GM18867 (cell line): ENCODE data around the gene ZNF773.
"Not testable (repeated sequence)": the region's sequence is repeated elsewhere in the genome, so short reads cannot be mapped to it uniquely, and the experiment has no call there.

Experiments used
- ATAC-seq: cut with Tn5 transposase; IDR thresholded peaks from one replicate; pipeline ENCODE4 v1.9.1; 2021; ENCODE audit warnings: mild to moderate bottlenecking, moderate library complexity; ENCODE audit not compliant: unreplicated experiment

Gene ZNF773

DNA sequence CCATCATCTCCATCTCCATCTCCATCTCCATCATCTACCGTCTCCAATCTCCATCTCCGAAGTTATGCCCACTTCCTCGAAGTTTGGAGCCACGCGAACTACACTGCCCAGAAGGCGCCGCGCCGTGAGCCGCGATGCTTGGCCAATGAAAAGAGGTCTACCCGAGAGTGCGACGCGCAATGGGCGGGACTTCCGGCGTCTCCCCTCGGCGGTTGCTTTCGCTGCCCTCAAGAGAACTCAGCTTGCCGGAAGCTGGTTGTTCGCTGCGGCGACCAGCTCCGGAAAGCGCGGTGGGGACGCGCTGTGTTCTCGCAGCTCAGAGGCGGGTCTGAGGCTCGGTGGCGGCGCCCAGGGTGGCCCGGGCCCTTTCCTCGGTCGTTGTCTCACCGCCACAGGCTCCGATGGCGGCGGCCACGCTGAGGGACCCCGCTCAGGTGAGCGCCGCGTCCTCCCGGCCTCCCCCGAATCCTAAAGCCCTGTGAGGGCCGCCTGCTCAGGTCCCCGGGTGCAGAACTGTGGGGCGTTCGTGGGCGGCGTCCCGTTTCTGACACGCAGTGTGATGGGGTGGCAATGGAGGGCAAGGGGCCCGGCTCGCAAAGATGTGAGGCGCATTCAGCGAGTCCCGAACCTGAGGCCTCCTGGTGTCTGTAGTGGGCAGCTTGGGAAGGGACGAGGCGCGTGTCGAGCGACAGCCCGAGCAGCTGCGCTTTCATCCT is at the start of gene ZNF773:
ZNF773 (plus strand) TSS at position 259 of the 716 bp plus-strand sequence; CDS start at position 402, 143 bp downstream.
- peak; percentile 99 for ATAC-seq

DNA sequence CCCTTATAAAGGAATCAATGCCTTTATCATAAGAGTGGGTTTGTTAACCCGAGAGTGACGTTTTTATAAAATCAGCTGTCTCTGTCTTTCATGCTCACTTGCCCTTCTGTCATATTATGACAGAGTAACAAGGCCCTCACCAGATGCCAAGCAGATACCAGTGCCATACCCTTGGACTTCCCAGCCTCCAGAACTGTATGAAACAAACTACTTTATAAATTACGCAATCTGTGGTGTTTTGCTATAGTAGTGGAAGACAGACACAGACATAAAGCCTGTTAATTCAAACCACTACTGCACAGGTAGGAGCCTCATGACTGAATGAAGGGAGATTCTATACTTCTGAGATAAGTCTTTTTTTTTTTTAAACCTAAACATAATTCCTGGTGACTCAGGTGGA is 47.4 kb upstream of the ZNF773 start:
- no peak for ATAC-seq

DNA sequence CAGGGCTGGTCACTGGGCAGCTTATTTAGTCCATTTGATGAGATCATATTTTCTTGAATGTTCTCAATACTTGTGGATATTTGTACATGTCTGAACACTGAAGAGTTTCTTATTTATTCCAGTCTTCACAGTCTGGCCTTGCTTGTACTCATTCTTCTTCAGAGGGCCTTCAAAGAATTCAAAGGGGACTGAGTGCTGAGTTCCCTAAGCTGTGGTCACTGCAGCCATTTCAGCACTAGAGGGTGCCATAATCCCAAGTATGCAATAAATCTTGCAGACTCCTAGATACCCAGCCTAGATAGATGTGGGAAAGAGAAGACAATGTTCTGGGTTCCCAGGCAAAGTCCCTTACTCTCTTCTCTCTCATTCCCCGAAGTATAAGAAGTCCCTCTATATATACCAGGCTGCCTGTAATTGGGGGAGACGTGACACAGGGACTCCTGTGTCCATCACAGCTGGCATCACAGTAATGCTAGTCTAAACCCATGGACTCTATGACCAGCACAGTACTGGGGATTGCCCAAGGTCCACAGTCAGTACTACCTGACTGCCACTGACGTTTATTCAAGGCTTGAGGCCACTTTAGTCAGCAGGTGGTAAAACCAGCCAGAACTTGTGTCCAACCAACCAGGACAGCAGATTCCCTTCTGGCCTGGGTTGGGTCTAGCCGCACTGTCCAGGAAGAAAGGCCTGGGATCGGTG is 33.9 kb upstream of the ZNF773 start:
- no peak for ATAC-seq

DNA sequence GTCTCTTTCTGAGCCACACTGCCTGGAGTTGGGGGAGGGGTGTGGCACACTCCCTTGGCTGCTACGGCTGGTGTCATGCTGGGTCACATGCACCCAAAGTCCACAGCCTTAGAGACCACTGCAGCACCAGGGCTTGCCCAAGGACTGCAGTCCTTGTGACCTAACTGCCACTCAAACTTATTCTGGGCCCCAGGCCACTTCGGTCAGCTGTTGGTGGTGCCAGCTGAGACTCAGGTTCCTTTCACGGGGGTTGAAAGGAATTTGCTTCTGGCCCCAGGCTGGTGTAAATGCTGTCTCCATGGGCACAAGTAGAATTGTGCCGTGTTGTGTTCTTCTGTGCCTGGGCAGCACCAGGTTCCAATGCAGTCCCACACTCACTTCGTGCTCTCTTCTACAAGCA is 33.2 kb upstream of the ZNF773 start:
- no peak for ATAC-seq

DNA sequence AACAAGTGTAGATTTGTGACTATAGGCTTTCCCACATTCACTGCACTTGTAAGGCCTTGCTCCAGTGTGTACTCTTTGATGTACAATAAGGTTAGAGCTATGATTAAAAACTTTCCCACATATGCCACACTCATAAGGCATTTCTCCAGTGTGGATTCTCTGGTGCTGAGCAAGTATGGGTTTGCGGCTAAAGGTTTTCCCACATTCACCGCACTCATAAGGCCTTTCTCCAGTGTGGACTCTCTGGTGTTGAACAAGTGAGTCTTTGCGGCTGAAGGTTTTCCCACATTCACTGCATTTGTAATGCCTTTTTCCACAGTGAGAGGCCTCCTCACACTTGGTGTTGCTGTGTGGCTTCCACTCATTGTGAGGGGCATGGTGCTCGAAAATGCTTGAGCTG is 26.1 kb upstream of the ZNF773 start:
- ATAC-seq: no peak

DNA sequence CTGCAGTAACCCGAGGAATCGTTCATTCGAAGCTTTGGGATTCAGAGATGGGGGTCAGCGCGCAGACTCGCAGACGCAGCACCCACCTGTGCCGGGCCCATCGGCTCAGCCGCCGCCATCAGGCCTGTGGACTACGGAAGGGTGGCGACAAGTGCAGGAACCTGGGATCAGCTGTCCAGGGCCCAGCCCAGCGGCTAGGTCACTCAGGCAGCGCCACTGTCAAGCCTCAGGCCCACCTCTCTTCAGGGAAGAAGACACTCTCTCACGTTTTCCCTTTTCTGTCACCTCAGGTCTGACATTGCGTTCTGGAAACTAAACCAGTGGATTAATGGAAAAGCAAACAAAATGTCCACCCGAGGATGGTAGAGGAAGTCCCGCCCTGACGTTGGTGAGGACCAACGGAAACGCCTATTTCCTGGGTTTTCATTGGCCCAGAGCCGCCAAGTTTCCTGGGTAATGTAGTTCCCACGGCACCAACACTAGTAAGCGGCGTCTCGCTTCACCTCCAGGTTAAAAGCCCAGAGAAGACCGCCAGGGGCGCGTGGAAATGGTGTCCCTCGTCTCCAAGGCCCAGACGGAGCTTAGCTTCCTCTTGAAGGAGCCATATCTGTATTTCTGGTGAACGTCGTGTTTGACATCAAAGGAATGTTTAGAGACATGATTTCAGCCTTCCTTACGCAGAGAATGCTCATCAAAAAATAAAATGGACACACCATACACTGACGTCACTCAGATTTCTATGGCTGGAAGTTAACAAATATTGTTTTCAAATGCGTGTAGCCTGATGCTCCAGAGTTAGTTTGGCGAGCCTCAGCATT is 22.3 kb upstream of the ZNF773 start, which contains the start of gene ZNF772:
ZNF772 (minus strand) TSS at position 376 of the 818 bp plus-strand sequence; CDS start at position 119, 257 bp downstream.
- peak; percentile 93 for ATAC-seq

DNA sequence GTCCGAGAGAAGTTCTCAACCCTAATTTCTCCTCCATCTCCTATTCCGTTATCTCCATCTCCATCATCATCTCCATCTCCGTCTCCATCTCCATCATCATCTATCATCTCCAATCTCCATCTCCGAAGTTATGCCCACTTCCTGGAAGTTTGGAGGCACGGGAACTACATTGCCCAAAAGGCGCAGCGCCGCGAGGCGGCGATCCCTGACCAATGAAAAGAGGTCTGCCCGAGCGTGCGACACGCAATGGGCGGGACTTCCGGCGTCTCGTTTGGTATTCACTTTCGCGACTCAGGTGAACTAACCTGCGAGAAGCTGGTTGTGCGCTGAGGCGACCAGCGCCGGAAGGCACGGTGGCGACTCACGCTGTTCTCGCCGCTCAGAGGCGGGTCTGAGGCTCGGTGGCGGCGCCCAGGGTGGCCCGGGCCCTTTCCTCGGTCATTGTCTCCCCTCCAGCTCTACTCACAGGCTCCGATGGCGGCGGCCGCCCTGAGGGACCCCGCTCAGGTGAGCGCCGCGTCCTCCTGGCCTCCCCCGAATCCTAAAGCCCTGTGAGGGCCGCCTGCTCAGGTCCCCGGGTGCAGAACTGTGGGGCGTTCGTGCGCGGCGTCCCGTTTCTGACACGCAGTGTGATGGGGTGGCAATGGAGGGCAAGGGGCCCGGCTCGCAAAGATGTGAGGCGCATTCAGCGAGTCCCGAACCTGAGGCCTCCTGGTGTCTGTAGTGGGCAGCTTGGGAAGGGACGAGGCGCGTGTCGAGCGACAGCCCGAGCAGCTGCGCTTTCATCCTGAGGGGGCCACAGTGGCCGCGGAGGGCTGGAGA is 12.1 kb upstream of the ZNF773 start, which contains the start of gene ZNF419:
ZNF419 (plus strand) TSS at position 274 of the 822 bp plus-strand sequence; CDS start at position 475, 201 bp downstream.
- ATAC-seq: peak; percentile 96

DNA sequence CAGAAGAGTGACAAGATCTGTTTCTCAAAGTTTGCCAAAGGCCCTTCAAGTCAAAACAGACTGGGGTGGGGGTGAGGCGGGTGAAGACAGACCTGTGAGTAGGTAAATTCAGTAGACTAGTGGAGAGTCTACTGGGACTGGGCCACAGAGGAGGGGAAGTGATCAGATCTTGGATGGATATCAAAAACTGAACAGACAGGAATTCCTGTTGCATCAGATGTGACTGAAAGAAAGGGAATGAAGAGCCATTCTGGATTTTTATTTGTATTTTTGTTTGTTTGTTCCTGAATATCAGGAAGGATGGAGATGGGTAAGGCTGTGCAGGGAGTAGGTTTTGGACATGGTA is 11.5 kb upstream of the ZNF773 start:
- ATAC-seq: not testable (repeated sequence)

DNA sequence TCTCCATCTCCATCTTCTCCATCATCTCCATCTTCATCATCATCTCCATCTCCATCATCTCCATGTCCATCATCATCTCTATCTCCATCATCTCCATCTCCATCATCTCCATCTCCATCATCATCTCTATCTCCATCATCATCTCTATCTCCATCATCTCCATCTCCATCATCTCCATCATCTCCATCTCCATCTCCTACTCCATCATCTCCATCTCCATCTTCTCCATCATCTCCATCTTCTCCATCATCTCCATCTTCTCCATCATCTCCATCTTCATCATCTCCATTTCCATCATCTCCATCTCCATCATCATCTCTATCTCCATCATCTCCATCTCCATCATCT is 432 bp upstream of the ZNF773 start:
- not testable (repeated sequence) for ATAC-seq

DNA sequence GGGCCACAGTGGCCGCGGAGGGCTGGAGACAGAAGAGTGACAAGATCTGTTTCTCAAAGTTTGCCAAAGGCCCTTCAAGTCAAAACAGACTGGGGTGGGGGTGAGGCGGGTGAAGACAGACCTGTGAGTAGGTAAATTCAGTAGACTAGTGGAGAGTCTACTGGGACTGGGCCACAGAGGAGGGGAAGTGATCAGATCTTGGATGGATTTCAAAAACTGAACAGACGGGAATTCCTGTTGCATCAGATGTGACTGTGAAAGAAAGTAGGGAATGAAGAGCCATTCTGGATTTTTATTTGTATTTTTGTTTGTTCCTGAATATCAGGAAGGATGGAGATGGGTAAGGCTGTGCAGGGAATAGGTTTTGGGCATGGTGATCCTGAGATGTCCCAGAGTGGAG is 662 bp downstream of the ZNF773 start:
- ATAC-seq: not testable (repeated sequence)

DNA sequence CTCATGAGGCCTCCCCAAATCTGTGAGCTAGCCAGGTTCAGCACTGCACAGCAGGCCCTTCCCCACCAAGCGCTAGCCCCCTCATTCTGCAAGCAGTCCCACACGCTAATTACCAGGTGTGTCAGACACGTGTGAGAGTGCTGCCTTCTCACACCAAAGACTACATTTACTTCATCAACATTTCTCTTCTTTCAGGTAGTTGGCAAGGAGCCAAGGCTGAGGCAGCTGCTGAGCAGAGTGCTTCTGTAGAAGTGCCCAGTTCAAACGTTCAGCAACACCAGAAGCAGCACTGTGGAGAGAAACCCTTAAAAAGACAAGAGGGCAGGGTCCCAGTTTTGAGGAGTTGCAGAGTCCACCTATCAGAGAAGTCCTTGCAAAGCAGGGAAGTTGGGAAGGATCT is 6.4 kb downstream of the ZNF773 start:
- ATAC-seq: no peak

DNA sequence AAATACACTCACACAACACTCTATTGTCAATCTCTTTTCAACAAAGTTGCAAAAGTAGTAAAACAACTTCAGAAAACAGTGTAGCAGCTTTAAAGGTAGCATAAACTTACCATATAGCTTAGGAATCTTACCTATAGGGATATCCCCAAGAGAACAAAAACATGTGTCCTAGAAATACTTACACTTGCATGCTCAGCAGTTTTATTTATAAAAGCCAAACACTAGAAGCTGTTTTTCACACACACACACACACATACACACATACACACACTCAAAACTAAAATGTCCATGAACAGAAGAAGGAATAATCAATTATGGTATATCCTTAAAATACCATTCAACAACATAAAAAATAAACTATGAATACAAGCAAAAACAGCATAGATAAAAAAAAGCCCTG is 11.7 kb downstream of the ZNF773 start:
- no peak for ATAC-seq

DNA sequence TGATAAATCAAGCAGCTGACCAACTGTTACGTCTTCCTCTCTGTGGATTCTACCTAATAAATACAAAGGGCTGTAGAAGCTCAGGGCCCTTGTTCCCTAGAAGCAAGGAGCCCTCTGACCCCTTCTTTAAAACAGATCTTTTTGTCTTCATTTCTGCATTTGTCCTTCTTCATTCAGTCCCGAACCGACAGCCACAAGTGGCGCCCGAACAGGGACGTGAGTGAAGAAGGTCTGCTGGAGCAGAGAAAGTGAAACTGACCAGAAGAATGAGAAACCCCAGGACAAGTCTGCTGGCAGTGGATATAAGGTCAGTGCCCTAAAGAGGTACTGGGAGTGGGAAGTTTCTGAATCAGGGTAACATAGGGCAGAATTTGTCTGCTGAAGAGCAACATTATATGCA is 13.1 kb downstream of the ZNF773 start:
- ATAC-seq: no peak

DNA sequence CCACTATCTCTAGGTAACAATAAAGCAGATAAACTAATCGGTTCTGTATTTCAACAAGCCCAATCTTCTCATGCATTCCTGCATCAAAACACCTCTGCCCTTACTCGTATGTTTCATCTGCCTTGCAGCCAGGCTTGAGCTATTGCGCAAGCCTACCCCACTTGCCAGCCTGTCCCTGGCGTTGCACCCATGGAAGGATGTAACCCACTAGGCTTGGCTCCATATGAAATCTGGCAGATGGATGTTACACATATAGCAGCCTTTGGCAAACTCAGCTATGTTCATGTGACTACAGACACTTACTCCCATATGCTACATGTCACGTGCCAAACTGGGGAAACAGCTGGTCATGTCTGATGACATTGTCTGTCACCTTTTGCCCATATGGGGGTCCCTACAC is 15.5 kb downstream of the ZNF773 start:
- no peak for ATAC-seq

DNA sequence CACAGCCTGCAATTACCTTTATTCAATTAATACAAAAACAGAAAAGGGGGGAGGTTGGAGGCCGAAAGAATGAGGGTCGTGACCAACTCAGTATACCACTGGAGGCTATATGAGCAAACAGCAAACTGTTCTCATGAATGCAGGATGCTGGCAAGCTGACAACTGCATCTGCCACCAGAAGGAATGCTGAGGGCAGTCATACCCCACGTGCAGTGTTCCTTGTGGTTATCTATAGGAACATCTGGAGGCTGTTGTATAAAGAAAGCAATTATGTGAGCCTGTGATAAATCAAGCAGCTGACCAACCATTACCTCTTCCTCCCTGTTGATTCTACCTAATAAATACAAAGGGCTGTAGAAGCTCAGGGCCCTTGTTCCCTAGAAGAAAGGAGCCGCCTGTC is 18.3 kb downstream of the ZNF773 start:
- not testable (repeated sequence) for ATAC-seq

DNA sequence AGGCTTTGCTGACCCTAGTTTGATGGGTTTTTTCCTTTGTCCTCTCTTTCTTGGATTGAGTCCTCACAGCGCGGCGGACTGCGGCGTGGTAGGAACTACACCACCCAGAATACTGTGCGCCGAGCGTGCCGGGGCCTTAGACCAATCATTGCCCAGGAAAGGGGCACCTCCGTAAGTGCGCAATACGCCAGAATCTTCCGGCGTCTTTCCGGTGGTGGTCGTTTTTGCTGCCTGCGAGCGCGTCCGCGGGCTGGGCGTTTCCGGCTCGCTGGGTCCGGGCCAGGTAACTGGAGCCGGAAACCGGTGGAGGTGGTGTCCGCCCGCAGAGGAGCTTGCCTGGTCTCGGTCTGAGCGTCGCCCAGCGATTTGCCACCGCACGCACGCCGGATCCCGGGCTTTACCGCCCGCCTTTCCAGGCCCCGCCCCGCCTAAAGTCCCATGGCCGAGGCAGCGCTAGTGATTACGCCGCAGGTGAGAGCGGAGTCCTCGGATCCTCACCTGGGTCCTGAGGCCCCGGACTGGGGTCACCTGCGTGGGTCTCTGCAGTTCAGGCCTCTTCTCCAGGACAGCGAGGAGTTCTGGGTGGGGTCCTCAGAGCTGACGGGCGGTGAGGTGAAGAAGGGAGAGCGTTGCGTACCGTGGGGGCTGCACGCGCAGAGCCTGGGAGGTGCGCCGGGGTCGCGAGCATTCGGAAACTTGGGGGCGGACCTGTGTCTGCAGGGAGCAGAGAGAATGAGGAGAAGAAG is 27.6 kb downstream of the ZNF773 start, which contains the start of gene ZNF549:
ZNF549 (plus strand) TSS at position 221 of the 746 bp plus-strand sequence; CDS start at position 439, 218 bp downstream.
- ATAC-seq: peak; percentile 98

DNA sequence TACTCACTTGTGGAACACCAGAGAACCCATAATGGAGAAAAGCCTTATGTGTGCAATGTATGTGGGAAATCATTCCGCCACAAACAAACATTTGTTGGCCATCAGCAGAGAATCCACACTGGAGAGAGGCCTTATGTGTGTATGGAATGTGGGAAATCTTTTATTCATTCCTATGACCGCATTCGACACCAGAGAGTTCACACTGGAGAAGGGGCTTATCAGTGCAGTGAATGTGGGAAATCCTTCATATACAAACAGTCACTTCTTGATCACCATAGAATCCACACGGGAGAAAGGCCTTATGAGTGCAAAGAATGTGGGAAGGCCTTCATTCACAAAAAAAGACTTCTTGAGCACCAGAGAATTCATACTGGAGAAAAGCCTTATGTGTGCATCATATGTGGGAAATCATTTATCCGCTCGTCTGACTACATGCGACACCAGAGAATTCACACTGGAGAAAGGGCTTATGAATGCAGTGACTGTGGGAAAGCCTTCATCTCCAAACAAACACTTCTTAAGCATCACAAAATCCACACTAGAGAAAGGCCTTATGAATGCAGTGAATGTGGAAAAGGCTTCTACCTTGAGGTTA is 38.3 kb downstream of the ZNF773 start:
- ATAC-seq: no peak

DNA sequence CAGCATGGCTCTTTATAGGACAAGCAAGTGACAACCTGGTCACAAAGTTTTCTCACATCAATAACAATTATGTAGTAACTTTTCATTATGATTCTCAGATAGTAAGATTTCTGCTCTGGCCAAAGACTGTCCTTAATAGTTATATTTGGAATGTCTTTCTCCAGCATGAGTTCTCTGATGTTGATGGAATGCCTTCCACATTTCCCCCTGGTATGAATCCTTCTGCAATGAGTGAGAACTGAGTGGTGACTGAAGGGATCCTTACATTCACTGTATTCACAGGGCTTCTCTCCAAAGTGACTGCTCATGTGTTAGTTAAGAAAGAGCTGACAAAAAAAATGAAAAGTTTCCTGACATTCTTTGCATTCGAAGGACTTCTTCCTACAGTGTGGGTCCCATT is 46.8 kb downstream of the ZNF773 start:
- ATAC-seq: no peak

DNA sequence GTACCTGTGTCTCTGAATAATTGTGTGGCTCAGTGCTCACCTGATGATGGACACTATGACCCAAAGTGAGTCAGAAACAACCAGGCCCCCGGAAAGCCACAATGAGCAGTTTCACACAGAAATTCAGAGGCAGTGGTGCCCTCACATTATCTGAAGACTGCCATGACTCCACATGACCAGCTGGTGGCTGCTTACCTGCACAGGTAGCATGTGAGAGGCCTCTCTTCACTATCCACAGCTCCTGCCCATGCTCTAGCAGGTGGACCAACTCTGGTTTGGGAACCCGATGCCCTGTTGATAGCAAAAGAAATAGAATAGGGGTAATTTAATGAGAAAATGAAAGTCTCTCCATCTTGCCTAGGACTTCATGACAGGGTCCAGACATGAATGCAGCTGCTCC is 52.7 kb downstream of the ZNF773 start:
- no peak for ATAC-seq
